Hematopoietic multipotent progenitor cell treated with erythropoietin and hydrocortisone succinate and interleukin-3 and kit ligand, for 8 days (in vitro differentiated cells): ENCODE measurements around the gene STK32B.

Experiments used
- DNase-seq: peaks from one replicate; pipeline ENCODE4 v3.0.0-alpha.2; 2015

STK32B gene

DNA sequence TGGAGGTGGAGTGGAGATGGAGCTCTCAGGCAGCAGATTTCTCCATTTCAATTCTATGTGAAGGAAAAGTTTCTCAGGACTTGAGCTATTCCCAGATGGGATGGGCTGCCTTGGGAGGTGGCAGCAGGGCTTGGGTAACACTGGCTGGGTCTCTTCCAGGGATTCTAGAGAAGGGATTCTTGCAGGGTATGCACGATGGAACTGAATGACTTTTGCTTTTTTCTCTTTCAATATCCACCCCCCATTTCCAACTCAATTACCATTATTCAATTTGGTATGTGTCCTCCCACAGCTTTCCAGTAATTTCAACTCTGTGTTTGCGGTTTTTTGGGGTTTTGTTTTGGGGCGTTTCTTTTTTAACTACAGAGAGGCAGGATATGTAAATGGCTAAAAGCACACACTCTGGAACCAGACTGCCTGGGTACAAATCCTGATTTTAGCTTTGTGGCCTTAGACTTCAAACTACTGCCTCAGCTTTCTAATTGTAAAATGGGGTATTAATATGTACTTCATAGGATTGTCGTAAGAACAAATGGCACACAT lies 428.3 kb downstream of the STK32B start:
- no peak for DNase-seq

DNA sequence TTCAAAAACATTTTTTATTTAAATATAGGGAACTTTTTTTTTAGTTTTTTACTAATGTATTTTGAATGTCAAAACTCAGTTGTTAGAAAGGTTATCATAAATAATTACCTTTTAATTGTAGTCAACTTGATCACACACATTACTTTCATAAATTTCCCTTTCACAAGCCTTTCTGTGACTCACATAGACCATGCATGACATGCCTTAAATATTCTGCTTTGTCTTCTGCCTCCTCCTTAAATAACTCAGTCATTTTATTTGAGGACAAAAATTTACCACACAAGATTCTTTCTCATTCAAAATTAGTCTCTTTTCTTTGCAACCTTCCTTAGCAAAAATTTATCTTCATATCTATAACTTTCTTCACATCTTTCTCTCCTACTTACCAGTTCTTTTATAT lies 437.1 kb downstream of the STK32B start:
- DNase-seq, result no peak

GRCh38 chr4:5489260-5489659 lies 438.0 kb downstream of the STK32B start:
- no peak for DNase-seq

- no peak for DNase-seq
Measured at GRCh38 chr4:5497489-5497888, 446.2 kb downstream of the STK32B start.

DNA sequence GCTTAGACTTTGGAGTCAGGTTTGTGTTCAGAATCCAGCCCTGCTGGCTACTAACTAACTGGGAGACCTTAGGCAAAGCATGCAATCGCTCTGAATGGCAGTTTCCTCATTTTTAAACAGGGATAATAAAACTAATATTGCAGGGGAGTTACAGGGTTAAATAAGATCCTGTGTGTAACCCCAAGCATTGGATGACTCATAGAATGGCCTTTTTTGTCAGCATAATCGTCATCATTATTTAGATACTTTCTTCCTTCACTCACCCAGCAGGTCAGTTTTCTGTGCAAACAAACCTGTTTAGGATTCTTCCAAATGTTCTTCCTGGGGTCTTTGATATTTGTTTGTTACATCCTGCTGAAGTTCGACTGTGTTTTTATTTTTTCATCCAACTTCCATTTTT lies 448.9 kb downstream of the STK32B start:
- no peak for DNase-seq

- no peak for DNase-seq
Measured at GRCh38 chr4:5503336-5503936, 452.2 kb downstream of the STK32B start.

- DNase-seq, result no peak
Measured at GRCh38 chr4:5504486-5504885, 453.2 kb downstream of the STK32B start.

GRCh38 chr4:5510504-5510903 lies 459.2 kb downstream of the STK32B start:
- DNase-seq, result no peak

- no peak for DNase-seq
Measured at GRCh38 chr4:5511791-5512190, 460.5 kb downstream of the STK32B start.

DNA sequence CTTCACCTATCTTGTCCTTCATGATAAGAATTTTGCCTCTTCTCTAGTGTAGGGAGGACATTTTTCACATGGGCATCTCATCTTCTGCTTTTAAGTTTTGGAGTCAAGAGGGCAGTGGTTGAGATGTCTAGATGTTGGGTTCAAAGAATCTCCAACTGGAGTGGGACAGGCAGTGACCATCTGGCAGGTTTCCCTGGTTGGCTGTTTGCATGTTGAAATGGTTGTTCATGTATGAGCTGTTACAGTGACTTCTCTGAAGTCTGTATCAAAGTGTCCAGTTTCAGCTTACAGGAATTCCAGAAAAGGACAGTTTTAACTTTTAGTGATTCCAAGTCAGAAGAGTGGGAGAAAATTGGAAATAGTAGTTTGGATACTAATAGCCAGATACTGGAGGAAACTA lies 464.4 kb downstream of the STK32B start:
- no peak for DNase-seq

- no peak for DNase-seq
Measured at GRCh38 chr4:5517372-5517771, 466.1 kb downstream of the STK32B start.

DNA sequence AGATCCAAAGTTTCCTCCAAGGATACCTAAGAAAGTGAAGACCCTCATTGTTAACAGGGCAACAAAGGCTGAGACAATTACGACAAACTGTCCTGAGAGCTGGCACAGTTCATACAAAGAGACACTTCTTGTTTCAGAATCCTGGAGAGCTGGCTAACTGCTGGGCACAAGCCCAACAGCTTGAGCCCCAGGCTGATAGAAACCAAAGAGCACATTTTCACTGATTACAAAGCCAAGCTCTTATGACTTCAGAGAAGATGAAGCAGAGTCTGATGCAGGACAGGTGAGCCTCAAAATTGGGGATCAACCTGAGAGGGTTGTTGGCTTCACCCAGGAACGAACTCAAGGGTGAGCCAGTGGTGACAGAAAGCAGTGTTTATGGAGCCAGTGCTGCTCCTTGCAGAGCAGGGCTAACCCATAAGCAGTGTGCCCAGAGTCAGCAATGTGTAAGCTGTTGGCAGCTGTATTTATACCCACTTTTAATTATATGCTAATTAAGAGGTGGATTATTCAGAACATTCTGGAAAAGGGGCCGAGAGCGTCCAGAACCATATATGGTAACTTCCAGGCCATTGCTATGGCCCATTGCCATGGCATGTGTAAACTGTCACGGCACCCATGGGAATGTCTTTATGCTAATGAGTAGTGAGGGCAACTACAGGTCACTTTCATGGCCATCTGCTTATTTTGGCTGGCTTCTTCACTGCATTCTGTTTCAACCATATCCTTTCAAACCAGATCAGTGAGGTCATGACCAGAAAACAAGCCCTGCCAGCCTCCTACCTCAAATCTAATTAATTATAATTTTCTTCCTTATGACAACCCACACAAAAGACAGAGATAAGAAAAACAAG lies 473.4 kb downstream of the STK32B start:
- DNase-seq, result no peak

- DNase-seq, result no peak
Measured at GRCh38 chr4:5526080-5526846, 475.0 kb downstream of the STK32B start.

- DNase-seq, result no peak
Measured at GRCh38 chr4:5527211-5527610, 475.9 kb downstream of the STK32B start.

- DNase-seq, result no peak
Measured at GRCh38 chr4:5528031-5528436, 476.8 kb downstream of the STK32B start.

DNA sequence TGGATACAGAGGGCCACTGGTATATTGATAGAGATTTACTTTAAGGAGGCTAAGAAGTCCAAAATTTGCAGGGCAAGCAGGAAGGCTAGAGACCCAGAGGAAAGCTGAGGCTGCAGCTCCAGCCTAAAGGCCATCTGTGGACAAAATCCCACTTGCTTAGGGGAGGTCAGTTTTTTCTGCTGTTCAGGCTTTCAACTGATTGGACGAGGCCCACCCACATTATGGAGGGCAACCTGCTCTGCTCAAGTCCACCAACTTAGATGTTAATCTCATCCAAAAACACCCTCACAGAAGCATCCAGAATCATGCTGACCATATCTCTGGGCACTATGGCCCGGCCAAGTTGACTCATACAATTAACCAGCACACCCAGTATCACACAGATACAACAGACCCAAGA lies 480.8 kb downstream of the STK32B start:
- DNase-seq, result no peak

GRCh38 chr4:5539584-5539983 lies 488.3 kb downstream of the STK32B start:
- DNase-seq, result no peak

- DNase-seq, result no peak
Measured at GRCh38 chr4:5541169-5541568, 489.9 kb downstream of the STK32B start.

GRCh38 chr4:5543681-5544080 lies 492.4 kb downstream of the STK32B start:
- no peak for DNase-seq

DNA sequence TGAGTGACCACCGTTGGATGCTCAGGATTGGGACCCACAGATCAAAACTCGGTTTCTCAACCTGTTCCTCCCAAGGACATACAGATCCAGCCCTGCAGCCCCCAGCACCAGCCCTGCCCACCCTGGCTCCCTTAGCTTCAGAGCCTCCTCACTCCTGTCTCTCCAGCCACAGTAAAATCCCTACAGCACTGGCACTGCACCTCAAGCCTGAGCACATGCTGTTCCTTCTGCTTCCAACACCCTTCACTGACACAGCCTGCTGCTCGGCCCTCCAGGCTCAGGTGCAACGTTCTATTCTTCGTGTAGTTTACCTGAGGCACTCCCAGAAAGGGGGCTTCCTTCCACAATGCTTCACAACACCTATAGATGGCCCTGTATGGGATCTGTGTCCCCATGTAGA lies 493.5 kb downstream of the STK32B start:
- DNase-seq, result no peak

DNA sequence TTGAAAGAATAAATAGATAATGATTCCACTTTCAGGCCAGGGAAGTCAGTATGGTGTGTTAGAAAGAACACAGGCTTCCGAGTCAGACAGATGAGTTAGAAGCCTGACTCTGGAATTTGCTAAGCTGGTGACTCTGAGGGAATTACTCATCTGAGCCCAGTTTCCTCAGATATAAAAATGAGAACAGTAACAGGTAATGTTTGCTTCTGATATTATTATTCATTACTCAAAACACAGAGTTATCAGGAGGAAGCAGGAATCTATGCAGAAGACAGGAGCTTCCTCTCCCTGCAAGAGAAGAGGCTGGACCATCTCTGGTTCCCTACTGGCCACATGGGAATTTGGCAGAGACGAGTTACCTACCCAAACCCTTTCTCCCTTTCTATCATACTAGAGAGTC lies 494.0 kb downstream of the STK32B start:
- DNase-seq, result no peak

DNA sequence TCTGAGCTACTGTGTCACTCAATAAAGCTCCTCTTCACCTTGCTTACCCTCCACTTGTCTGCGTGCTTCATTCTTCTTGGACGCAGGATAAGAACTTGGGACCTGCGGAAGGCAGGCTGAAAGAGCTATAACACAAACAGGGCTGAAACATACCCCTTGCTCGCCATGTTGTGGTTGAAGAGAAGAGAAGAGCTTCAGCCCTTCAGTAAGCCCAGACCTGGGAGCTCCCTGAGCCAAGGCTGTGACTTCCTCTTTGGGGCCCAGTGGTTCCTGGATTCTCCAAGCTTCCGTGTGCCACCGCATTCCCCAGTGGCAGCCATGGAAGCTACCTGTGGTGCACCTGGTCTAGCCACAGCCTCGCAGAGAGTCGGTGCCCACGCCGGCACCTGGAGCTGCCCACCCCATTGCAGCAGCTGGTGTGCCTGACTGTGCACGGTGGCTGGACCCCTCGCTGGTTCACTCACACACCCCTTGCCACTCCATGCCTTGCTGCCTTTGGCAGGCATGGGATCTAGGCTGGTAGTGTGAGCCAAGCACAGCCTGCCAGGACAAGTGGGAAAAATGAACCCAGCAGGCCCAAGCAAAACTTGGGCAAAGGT lies 496.5 kb downstream of the STK32B start:
- no peak for DNase-seq
